HG02759 (cell line): ENCODE data around the gene PIP5K1C.

ENCODE experiments used
- ATAC-seq: cut with Tn5 transposase; IDR thresholded peaks from one replicate; pipeline ENCODE4 v1.9.1; 2021; ENCODE audit warnings: mild to moderate bottlenecking, moderate library complexity; ENCODE audit not compliant: unreplicated experiment

The PIP5K1C gene

GRCh38 chr19:3721887-3722442 lies 21.7 kb upstream of the PIP5K1C start:
- ATAC-seq, result no peak

DNA sequence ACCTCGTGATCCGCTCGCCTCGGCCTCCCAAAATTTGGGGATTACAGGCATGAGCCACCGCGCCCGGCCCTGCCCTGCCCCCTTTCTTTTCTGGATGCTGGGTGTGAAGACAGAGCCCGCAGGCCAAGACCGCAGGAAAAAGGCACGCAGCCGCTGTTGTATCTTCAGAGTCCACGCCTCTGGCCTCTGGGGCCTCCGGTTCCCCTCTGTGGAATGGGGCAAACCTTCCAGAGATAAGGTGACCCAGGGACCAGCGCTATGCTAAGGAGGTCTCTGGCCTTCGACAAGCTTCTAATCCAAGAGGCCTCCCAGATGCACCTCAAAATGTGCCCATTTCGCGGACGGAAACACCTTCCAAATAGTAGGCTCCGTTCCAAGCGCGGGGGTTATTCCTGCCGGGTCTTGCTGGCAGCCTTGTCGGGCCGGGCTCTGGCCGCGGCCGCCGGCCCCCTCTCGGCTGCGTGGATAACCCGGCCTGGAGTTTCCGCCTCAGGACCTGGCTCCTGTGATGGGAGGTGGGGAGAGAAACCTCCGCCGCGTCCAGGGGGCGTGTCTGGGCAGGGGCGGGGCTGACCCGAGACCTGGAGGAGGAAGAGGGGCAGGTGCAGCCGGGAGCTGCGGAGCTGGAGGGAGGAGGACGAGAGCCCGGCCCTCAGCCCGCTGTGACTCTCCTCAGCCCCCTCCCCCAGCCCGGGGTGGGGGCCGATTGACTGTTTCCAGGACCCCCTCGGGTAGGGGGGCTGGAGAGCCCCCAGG lies 21.0 kb upstream of the PIP5K1C start:
- no peak for ATAC-seq

GRCh38 chr19:3720349-3720917 lies 20.2 kb upstream of the PIP5K1C start:
- no peak for ATAC-seq

- no peak for ATAC-seq
These were observed 19.6 kb upstream of the PIP5K1C start for GRCh38 chr19:3719868-3720267.

GRCh38 chr19:3716147-3716668 lies 15.9 kb upstream of the PIP5K1C start:
- no peak for ATAC-seq

GRCh38 chr19:3712663-3713611 lies 12.7 kb upstream of the PIP5K1C start:
- ATAC-seq, result no peak

DNA sequence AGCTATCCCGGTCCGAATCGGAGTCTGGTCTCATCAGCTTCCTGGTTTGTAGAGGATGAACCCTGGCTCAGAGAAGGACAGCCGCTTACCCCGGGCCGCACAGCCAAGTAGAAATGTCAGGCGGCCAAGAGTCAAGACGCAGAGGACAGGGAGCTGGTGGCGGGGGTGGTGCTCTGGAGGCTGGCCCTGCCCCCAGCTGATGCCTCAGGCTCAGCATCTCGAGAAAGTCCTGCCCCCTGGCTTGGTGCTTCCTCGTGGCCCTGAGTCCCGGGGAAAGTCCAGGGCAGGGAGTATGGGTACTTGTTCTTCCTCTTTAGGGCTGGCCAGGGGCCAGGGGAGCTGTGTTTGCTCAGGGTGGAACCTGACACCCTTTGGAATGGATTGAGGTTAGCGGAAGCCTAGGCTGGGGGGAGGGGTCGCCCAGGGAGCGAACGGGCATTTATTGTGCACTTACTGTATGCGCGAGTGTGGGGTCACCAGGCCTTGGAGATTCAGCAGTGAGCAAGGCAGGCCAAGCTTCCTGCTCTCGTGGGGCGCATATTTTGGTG lies 10.1 kb upstream of the PIP5K1C start:
- no peak for ATAC-seq

DNA sequence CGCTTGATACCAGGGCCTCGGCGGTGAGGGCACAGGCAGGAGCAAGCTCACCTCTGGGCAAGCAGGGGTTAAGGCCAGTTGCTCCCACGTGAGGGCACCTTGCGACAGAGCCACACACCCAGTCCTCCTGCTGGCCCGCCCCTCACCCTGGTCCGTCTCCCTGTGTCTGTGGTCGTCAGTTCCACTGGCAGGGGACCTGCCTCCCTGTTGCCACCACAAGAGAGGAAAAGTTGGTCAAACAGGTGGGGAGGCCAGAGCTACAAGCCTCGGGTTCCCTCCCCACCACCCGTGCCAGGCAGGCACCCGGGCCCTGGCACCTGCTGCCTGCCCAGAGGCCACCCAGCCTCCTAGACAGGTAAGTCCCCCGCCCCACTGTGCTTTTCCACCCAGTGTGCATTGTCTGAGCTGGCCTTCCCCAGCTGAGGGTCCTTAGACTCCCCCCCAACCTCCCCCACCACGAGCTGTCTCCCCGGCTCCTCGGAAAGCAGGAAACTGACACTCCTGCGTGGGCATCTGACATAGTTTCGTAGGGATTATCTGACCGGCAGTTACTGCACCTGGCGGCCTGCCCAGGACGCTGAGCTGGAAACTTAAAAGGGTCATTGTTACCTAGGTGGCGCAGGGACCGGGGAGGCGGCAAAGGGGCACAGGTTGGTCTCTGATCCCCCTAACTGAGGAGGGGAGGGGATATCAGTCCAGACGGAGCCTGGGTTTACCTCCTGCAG lies 8.1 kb upstream of the PIP5K1C start, which contains the start of gene TJP3:
Gene TJP3, plus strand, starts transcription at position 178 of the 725 bp plus-strand sequence. CDS start 20,049 bp downstream, outside the sequence.
- ATAC-seq, result no peak

DNA sequence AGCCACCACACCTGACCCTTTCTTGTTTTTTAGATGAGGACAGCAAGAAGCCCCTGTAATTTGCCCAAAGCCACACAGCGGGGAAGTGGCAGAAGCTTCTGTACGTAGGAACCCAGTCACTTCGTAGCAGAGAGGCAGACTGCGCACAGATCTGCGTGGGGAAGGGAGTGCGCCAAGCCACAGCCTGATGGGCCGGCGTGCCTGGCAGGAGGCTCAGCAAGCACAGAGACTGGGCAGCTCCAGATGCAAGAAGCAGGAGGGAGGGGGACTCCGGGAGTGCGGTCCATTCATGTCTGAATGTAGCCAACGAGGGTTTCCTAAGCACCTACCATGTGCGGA lies 7.6 kb upstream of the PIP5K1C start:
- no peak for ATAC-seq

GRCh38 chr19:3701200-3701599 lies 932 bp upstream of the PIP5K1C start:
- ATAC-seq, result no peak

GRCh38 chr19:3699741-3700241 lies 477 bp downstream of the PIP5K1C start:
- ATAC-seq, result peak; percentile 24

GRCh38 chr19:3698974-3699740 lies 1.1 kb downstream of the PIP5K1C start:
- ATAC-seq, result no peak

DNA sequence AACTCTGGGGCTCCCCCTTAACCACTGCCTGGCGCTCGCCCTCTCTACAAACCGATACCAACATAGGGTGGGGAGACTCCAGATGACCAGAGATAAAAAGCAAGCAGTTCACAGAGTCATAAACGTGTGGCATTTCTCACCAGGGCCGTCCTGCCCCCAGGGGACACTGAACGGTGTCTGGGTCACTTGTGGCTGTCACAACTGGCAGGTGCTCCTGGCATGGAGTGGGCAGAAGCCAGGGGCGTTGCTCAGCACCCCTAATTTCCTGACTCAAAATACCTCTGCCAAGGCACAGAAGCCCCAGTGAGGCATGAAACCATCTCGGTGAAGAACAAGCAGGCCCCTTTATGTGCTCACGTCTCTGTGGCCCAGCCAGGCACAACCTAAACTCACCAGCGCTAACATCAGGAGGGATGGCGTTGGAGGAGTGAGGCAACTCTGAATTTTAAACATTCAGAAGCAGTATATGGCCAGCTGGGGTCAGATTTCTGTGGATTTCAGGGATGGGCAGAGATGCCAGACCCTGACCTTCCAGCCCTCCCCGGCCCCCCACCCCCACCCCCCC lies 1.8 kb downstream of the PIP5K1C start:
- ATAC-seq, result no peak

DNA sequence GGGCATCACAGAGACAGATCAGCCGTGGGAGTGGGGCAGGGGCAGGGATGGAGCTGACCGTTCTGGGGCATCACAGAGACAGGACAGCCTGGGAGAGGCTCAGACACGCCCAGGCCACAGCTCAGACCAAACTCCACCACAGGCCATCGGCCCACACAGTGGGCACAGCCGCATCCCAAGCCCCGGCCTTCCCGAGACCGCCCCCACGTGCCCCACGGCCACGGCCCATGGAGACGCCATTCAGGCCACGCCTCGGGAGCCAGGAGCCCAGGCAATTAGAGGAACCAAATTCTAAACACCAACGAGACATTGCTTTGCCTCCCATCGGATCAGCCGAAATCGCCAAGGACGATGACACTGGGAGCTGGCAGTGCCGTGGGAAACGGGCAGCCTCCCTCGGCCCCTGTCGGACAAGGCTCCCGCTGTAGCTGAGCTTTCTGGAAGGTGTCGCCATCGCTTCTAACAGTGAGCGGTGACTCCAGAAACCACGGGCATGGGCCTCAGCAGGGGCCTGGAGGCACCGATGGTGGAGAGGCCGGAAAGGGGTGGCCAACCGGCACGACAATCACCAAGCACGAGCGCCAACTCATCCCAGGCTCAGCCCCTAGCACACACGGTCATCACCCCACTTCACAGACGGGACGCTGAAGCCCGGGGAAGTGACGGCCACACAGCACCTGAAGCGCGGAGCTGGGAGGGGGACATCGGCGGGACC lies 2.4 kb downstream of the PIP5K1C start:
- ATAC-seq, result no peak

GRCh38 chr19:3697094-3697493 lies 3.2 kb downstream of the PIP5K1C start:
- ATAC-seq, result no peak

DNA sequence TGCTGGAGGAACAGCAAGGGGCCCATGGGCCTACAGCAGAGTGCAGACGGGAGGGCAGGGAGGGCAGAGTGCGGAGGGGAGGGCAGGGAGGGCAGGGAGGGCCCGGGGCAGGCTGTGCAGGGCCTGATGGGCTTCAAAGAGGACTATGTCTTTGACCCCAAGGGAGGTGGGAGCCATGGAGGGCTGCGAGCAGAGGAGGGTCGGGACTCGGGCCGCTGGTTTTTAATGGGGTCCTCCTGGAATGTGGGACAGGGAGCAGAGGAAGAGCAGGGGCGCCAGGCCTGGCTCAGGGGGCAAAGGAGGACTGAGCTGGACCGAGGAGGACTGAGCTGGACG lies 3.6 kb downstream of the PIP5K1C start:
- ATAC-seq, result no peak

GRCh38 chr19:3695986-3696659 lies 4.1 kb downstream of the PIP5K1C start:
- no peak for ATAC-seq
